Measurements from ENCODE around the gene GSTP1. TPM values are rescaled to one million over a fixed set of nuclear protein-coding genes. Genes with fewer than 3 reads are reported as not detected.

Gene GSTP1
- polyA plus RNA-seq, 1 donor (not counting 4 experiments of a cell fraction or from before 2014, with no cell fraction given) = 1,575 TPM

DNA sequence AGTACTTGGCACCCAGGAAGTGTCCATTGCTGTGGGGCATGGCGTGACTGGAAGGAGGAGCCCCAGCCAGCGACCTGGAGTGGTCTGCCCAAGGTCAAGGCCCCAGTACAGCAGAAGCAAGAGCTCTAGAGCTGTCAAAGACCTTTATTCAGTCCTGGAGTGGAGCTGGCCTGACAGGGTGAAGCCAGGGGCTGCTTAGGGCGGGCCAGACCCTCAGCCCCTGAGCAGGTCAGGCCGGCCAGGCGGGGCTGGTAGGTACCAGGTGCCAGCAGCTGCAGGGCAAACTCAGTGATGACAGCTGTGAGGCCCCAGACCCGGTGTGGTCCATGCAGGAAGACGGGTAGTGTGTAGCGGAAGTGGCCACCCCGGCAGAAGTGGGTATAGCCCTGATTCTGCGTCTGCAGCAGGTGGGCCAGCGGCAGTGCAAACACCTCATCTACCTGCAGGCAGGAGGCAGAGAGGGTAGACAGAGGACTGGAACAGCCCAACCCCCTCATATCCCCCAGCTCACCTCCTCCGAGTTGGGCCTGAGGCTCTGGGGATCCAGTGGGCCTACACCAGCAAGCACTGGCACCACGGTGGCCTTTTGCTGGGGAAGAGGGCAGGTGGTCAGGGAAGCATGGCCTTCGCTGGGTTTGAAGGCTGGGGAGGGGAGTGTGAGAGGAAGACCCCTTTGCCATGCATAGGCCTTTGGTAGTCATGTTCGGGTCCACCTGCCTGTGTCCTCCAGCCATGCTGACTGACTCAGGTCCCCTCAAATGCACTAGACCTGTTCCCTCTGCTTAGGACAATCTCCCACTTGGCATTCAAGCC is 44.4 kb downstream of the GSTP1 start:
- Histone ChIP-seq H3K4me1 (ENCODE audit: control insufficient read depth, extremely low read depth, insufficient read depth, low read length) (peaks cover 6% of the 10 kb centered on the region), H3K27ac (ENCODE audit: control insufficient read depth, insufficient read depth, low read length) (no peak overlapping the region), H3K4me2 (ENCODE audit: control insufficient read depth, extremely low read depth, insufficient read depth, low read depth, low read length) (no peak overlapping the region), H3K9me3 (ENCODE audit: control insufficient read depth, low read depth, low read length) (no peaks in the 10 kb centered on the region), H3K4me3 (ENCODE audit: control insufficient read depth in 2 of 3, extremely low read depth in 1 of 3, insufficient read depth in 2 of 3, low read depth in 1 of 3, low read length in 3 of 3) (no peak overlapping the region), H3K9ac (ENCODE audit: control insufficient read depth, extremely low read depth, insufficient read depth, low read length) (no peak overlapping the region), H3K9me1 (ENCODE audit: control insufficient read depth, extremely low read depth, insufficient read depth, low read length) (no peaks in the 10 kb centered on the region), H3K27me3 (ENCODE audit: control insufficient read depth, extremely low read depth, insufficient read depth, low read length) (no peaks in the 10 kb centered on the region), H2AFZ (ENCODE audit: control insufficient read depth, low read length) (no peak overlapping the region), H3K79me2 (ENCODE audit: control insufficient read depth, insufficient read depth, low read length) (no peaks in the 10 kb centered on the region), H3K36me3 (ENCODE audit: control insufficient read depth in 2 of 2, extremely low read depth in 1 of 2, insufficient read depth in 2 of 2, low read length in 2 of 2) (no peaks in the 10 kb centered on the region), H4K20me1 (ENCODE audit: control insufficient read depth, extremely low read depth, insufficient read depth, low read length) (no peaks in the 10 kb centered on the region)
- dilution Hi-C loops (cut with MboI; ENCODE audit: extremely low pct_ligation_motif_present, low sequenced_read_pairs) = no loop called here
- DNase-seq (ENCODE audit: low read depth, low spot score) (no peak), FAIRE-seq (no peak)
- TF ChIP-seq, protein P1, sequence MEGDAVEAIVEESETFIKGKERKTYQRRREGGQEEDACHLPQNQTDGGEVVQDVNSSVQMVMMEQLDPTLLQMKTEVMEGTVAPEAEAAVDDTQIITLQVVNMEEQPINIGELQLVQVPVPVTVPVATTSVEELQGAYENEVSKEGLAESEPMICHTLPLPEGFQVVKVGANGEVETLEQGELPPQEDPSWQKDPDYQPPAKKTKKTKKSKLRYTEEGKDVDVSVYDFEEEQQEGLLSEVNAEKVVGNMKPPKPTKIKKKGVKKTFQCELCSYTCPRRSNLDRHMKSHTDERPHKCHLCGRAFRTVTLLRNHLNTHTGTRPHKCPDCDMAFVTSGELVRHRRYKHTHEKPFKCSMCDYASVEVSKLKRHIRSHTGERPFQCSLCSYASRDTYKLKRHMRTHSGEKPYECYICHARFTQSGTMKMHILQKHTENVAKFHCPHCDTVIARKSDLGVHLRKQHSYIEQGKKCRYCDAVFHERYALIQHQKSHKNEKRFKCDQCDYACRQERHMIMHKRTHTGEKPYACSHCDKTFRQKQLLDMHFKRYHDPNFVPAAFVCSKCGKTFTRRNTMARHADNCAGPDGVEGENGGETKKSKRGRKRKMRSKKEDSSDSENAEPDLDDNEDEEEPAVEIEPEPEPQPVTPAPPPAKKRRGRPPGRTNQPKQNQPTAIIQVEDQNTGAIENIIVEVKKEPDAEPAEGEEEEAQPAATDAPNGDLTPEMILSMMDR (optimal IDR thresholded peaks at IDR 0.05 in 1 of 3, IDR thresholded peaks at IDR 0.05 in 1 of 3, conservative IDR thresholded peaks at IDR 0.05 in 1 of 3; ENCODE audit: extremely low read depth in 1 of 3, insufficient read depth in 2 of 3, low read length in 3 of 3) = no peak
- no peak for TF ChIP-seq EZH2 (IDR thresholded peaks at IDR 0.05; ENCODE audit: low read length)

GRCh38 chr11:67628710-67629385 is 45.2 kb downstream of the GSTP1 start:
- peak overlapping the region; percentile 22 for H3K9ac ChIP-seq (ENCODE audit: control insufficient read depth, extremely low read depth, insufficient read depth, low read length)
- TF ChIP-seq EZH2 (IDR thresholded peaks at IDR 0.05; ENCODE audit: low read length) = no peak
- TF ChIP-seq, protein P1 (optimal IDR thresholded peaks at IDR 0.05 in 1 of 3, IDR thresholded peaks at IDR 0.05 in 1 of 3, conservative IDR thresholded peaks at IDR 0.05 in 1 of 3; ENCODE audit: extremely low read depth in 1 of 3, insufficient read depth in 2 of 3, low read length in 3 of 3) = peak in 1 of 3 experiments; percentile 76
- H4K20me1 ChIP-seq (ENCODE audit: control insufficient read depth, extremely low read depth, insufficient read depth, low read length) = no peaks in the 10 kb centered on the region
- no peaks in the 10 kb centered on the region for H3K79me2 ChIP-seq (ENCODE audit: control insufficient read depth, insufficient read depth, low read length)
- DNase-seq (ENCODE audit: low read depth, low spot score) = no peak
- H3K9me3 ChIP-seq (ENCODE audit: control insufficient read depth, low read depth, low read length) = no peaks in the 10 kb centered on the region
- H2AFZ ChIP-seq (ENCODE audit: control insufficient read depth, low read length) = peak overlapping the region; percentile 22
- H3K27me3 ChIP-seq (ENCODE audit: control insufficient read depth, extremely low read depth, insufficient read depth, low read length) = no peaks in the 10 kb centered on the region
- no peak overlapping the region for H3K4me3 ChIP-seq (ENCODE audit: control insufficient read depth in 2 of 3, extremely low read depth in 1 of 3, insufficient read depth in 2 of 3, low read depth in 1 of 3, low read length in 3 of 3)
- H3K36me3 ChIP-seq (ENCODE audit: control insufficient read depth in 2 of 2, extremely low read depth in 1 of 2, insufficient read depth in 2 of 2, low read length in 2 of 2) = no peaks in the 10 kb centered on the region
- no peaks in the 10 kb centered on the region for H3K9me1 ChIP-seq (ENCODE audit: control insufficient read depth, extremely low read depth, insufficient read depth, low read length)
- H3K4me2 ChIP-seq (ENCODE audit: control insufficient read depth, extremely low read depth, insufficient read depth, low read depth, low read length) = peak overlapping the region; percentile 76
- peaks cover 6% of the 10 kb centered on the region for H3K4me1 ChIP-seq (ENCODE audit: control insufficient read depth, extremely low read depth, insufficient read depth, low read length)
- dilution Hi-C loops (cut with MboI; ENCODE audit: extremely low pct_ligation_motif_present, low sequenced_read_pairs) = no loop called here
- no peak for FAIRE-seq
- no peak overlapping the region for H3K27ac ChIP-seq (ENCODE audit: control insufficient read depth, insufficient read depth, low read length)

Data from keratinocyte (primary cell).